ENCODE results near the gene ARHGAP10. TPM values are rescaled to one million over a fixed set of nuclear protein-coding genes. Genes with fewer than 3 reads are reported as not detected.

ARHGAP10 gene
- total and polyA plus RNA-seq, 5 donors from 2014 or later, result 2.9 to 14.1 (median 4.7) TPM

GRCh38 chr4:147772459-147772969 is 40.6 kb downstream of the ARHGAP10 start:
- DNase-seq (no peak), ATAC-seq (ENCODE audit: low read depth in 2 of 2) (no peak)
- no peak overlapping the region for H3K27ac ChIP-seq (ENCODE audit: insufficient read depth, low read length, poor library complexity, severe bottlenecking)
- H3K9me3 ChIP-seq (ENCODE audit: control insufficient read depth in 2 of 2, low read length in 2 of 2), result no peaks in the 10 kb centered on the region
- Mint-ChIP-seq H3K27me3 (no peaks in the 10 kb centered on the region), H3K9me3 (no peaks in the 10 kb centered on the region), H3K27ac (peak overlapping the region in 1 of 3 donors; percentile 0), H3K4me3 (no peak overlapping the region), H3K4me1 (peaks cover 2 to 12% (median 3%) of the 10 kb centered on the region in 4 donors), H3K36me3 (no peaks in the 10 kb centered on the region)
- no peaks in the 10 kb centered on the region for H3K36me3 ChIP-seq (ENCODE audit: control insufficient read depth, insufficient read depth, low read length)
- H3K4me1 ChIP-seq (ENCODE audit: control insufficient read depth, insufficient read depth, low read length, poor library complexity, severe bottlenecking), result no peaks in the 10 kb centered on the region
- no peak overlapping the region for H3K4me3 ChIP-seq (ENCODE audit: low read depth, low read length)
- no peaks in the 10 kb centered on the region for H3K27me3 ChIP-seq (ENCODE audit: control insufficient read depth, insufficient read depth, low read length)

- no peaks in the 10 kb centered on the region for H3K27me3 Mint-ChIP-seq
- Histone ChIP-seq H3K4me1 (ENCODE audit: control insufficient read depth, insufficient read depth, low read length, poor library complexity, severe bottlenecking) (no peaks in the 10 kb centered on the region), H3K36me3 (ENCODE audit: control insufficient read depth, insufficient read depth, low read length) (no peaks in the 10 kb centered on the region), H3K27me3 (ENCODE audit: control insufficient read depth, insufficient read depth, low read length) (no peaks in the 10 kb centered on the region), H3K4me3 (ENCODE audit: low read depth, low read length) (no peak overlapping the region), H3K9me3 (ENCODE audit: control insufficient read depth in 2 of 2, low read length in 2 of 2) (no peaks in the 10 kb centered on the region), H3K27ac (ENCODE audit: insufficient read depth, low read length, poor library complexity, severe bottlenecking) (no peak overlapping the region)
- H3K36me3 Mint-ChIP-seq, result no peaks in the 10 kb centered on the region
- no peak overlapping the region for H3K27ac Mint-ChIP-seq
- DNase-seq (no peak), ATAC-seq (ENCODE audit: low read depth in 2 of 2) (no peak)
- no peak overlapping the region for H3K4me3 Mint-ChIP-seq
- peaks cover 0 to 9% (median 4%) of the 10 kb centered on the region in 4 donors for H3K4me1 Mint-ChIP-seq
- no peaks in the 10 kb centered on the region for H3K9me3 Mint-ChIP-seq
These were observed 41.6 kb downstream of the ARHGAP10 start for GRCh38 chr4:147773261-147774184.

- Mint-ChIP-seq H3K36me3 (no peaks in the 10 kb centered on the region), H3K9me3 (no peaks in the 10 kb centered on the region), H3K27ac (no peak overlapping the region)
These were observed 44.8 kb downstream of the ARHGAP10 start for GRCh38 chr4:147776716-147777115.

GRCh38 chr4:147777456-147778091 is 45.7 kb downstream of the ARHGAP10 start:
- Mint-ChIP-seq H3K9me3 (no peaks in the 10 kb centered on the region), H3K36me3 (no peaks in the 10 kb centered on the region), H3K4me3 (no peak overlapping the region), H3K27ac (no peak overlapping the region), H3K4me1 (peaks cover 5 to 20% (median 9%) of the 10 kb centered on the region in 4 donors), H3K27me3 (no peaks in the 10 kb centered on the region)
- Histone ChIP-seq H3K36me3 (ENCODE audit: control insufficient read depth, insufficient read depth, low read length) (no peaks in the 10 kb centered on the region), H3K9me3 (ENCODE audit: control insufficient read depth in 2 of 2, low read length in 2 of 2) (no peaks in the 10 kb centered on the region), H3K4me3 (ENCODE audit: low read depth, low read length) (no peak overlapping the region), H3K27ac (ENCODE audit: insufficient read depth, low read length, poor library complexity, severe bottlenecking) (no peak overlapping the region), H3K27me3 (ENCODE audit: control insufficient read depth, insufficient read depth, low read length) (no peaks in the 10 kb centered on the region), H3K4me1 (ENCODE audit: control insufficient read depth, insufficient read depth, low read length, poor library complexity, severe bottlenecking) (no peaks in the 10 kb centered on the region)
- no peak for ATAC-seq (ENCODE audit: low read depth in 2 of 2)
- DNase-seq, result no peak

More at GRCh38 chr4:147776716-147777115, 44.8 kb downstream of the ARHGAP10 start:
- H3K4me3 Mint-ChIP-seq, result no peak overlapping the region
- no peaks in the 10 kb centered on the region for H3K27me3 ChIP-seq (ENCODE audit: control insufficient read depth, insufficient read depth, low read length)
- no peak overlapping the region for H3K4me3 ChIP-seq (ENCODE audit: low read depth, low read length)
- no peak overlapping the region for H3K27ac ChIP-seq (ENCODE audit: insufficient read depth, low read length, poor library complexity, severe bottlenecking)
- H3K27me3 Mint-ChIP-seq, result no peaks in the 10 kb centered on the region
- H3K4me1 ChIP-seq (ENCODE audit: control insufficient read depth, insufficient read depth, low read length, poor library complexity, severe bottlenecking), result no peaks in the 10 kb centered on the region
- DNase-seq (no peak), ATAC-seq (ENCODE audit: low read depth in 2 of 2) (no peak)
- H3K36me3 ChIP-seq (ENCODE audit: control insufficient read depth, insufficient read depth, low read length), result no peaks in the 10 kb centered on the region
- no peaks in the 10 kb centered on the region for H3K9me3 ChIP-seq (ENCODE audit: control insufficient read depth in 2 of 2, low read length in 2 of 2)
- peaks cover 5 to 14% (median 6%) of the 10 kb centered on the region in 4 donors for H3K4me1 Mint-ChIP-seq

GRCh38 chr4:147778942-147779341 is 47.1 kb downstream of the ARHGAP10 start:
- H3K36me3 Mint-ChIP-seq, result no peaks in the 10 kb centered on the region
- Histone ChIP-seq H3K4me3 (ENCODE audit: low read depth, low read length) (no peak overlapping the region), H3K36me3 (ENCODE audit: control insufficient read depth, insufficient read depth, low read length) (no peaks in the 10 kb centered on the region), H3K4me1 (ENCODE audit: control insufficient read depth, insufficient read depth, low read length, poor library complexity, severe bottlenecking) (no peaks in the 10 kb centered on the region), H3K27me3 (ENCODE audit: control insufficient read depth, insufficient read depth, low read length) (no peaks in the 10 kb centered on the region), H3K27ac (ENCODE audit: insufficient read depth, low read length, poor library complexity, severe bottlenecking) (no peak overlapping the region), H3K9me3 (ENCODE audit: control insufficient read depth in 2 of 2, low read length in 2 of 2) (no peaks in the 10 kb centered on the region)
- ATAC-seq (ENCODE audit: low read depth in 2 of 2) (no peak), DNase-seq (no peak)
- H3K4me1 Mint-ChIP-seq, result peaks cover 5 to 20% (median 9%) of the 10 kb centered on the region in 4 donors
- no peak overlapping the region for H3K27ac Mint-ChIP-seq
- no peaks in the 10 kb centered on the region for H3K27me3 Mint-ChIP-seq
- no peaks in the 10 kb centered on the region for H3K9me3 Mint-ChIP-seq
- no peak overlapping the region for H3K4me3 Mint-ChIP-seq

- no peak overlapping the region for H3K4me3 Mint-ChIP-seq
These were observed 47.6 kb downstream of the ARHGAP10 start for GRCh38 chr4:147779451-147779850.

GRCh38 chr4:147780137-147780777 is 48.4 kb downstream of the ARHGAP10 start:
- H3K27me3 ChIP-seq (ENCODE audit: control insufficient read depth, insufficient read depth, low read length), result no peaks in the 10 kb centered on the region
- ATAC-seq (ENCODE audit: low read depth in 2 of 2) (peak in 1 of 2 donors; percentile 36), DNase-seq (no peak)
- Mint-ChIP-seq H3K4me3 (peak overlapping the region in 1 of 4 donors; percentile 45), H3K4me1 (peaks cover 5 to 23% (median 11%) of the 10 kb centered on the region in 4 donors), H3K27ac (peak overlapping the region in 2 of 3 donors; percentile 4 to 32), H3K9me3 (no peaks in the 10 kb centered on the region), H3K27me3 (no peaks in the 10 kb centered on the region), H3K36me3 (no peaks in the 10 kb centered on the region)
- H3K4me1 ChIP-seq (ENCODE audit: control insufficient read depth, insufficient read depth, low read length, poor library complexity, severe bottlenecking), result no peaks in the 10 kb centered on the region
- no peak overlapping the region for H3K4me3 ChIP-seq (ENCODE audit: low read depth, low read length)
- H3K36me3 ChIP-seq (ENCODE audit: control insufficient read depth, insufficient read depth, low read length), result no peaks in the 10 kb centered on the region
- H3K27ac ChIP-seq (ENCODE audit: insufficient read depth, low read length, poor library complexity, severe bottlenecking), result no peak overlapping the region
- H3K9me3 ChIP-seq (ENCODE audit: control insufficient read depth in 2 of 2, low read length in 2 of 2), result no peaks in the 10 kb centered on the region

More at GRCh38 chr4:147779451-147779850, 47.6 kb downstream of the ARHGAP10 start:
- Histone ChIP-seq H3K4me3 (ENCODE audit: low read depth, low read length) (no peak overlapping the region), H3K4me1 (ENCODE audit: control insufficient read depth, insufficient read depth, low read length, poor library complexity, severe bottlenecking) (no peaks in the 10 kb centered on the region), H3K36me3 (ENCODE audit: control insufficient read depth, insufficient read depth, low read length) (no peaks in the 10 kb centered on the region), H3K27me3 (ENCODE audit: control insufficient read depth, insufficient read depth, low read length) (no peaks in the 10 kb centered on the region), H3K27ac (ENCODE audit: insufficient read depth, low read length, poor library complexity, severe bottlenecking) (no peak overlapping the region), H3K9me3 (ENCODE audit: control insufficient read depth in 2 of 2, low read length in 2 of 2) (no peaks in the 10 kb centered on the region)
- H3K36me3 Mint-ChIP-seq, result no peaks in the 10 kb centered on the region
- peaks cover 5 to 20% (median 9%) of the 10 kb centered on the region in 4 donors for H3K4me1 Mint-ChIP-seq
- no peaks in the 10 kb centered on the region for H3K27me3 Mint-ChIP-seq
- ATAC-seq (ENCODE audit: low read depth in 2 of 2) (no peak), DNase-seq (no peak)
- H3K9me3 Mint-ChIP-seq, result no peaks in the 10 kb centered on the region
- H3K27ac Mint-ChIP-seq, result peak overlapping the region in 1 of 3 donors; percentile 59
